ENCODE results near the gene IGSF3.

DNA sequence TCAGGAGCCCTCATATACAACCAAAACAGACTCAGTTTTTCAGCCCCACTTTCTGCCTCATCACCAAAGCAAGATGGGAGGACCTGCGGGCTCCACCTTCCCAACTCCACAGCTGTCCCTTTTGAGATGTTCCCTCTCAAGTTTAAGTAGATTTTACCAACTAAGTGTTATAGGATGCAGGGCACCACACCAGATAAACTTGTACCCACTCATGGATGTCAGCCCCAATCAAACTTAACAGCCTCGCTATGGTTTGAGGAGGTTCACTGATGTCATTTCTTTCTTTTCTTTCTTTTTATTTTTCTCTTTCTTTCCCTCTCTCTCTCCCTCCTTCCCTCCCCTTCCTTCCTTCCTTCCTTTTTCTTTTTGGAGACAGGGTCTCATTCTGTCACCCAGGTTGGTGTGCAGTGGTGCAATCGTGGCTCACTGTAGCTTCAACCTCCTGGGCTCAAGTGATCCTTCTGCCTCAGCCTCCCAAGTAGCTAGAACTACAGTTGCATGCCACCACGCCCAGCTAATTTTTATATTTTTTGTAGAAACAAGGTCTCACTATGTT is 110.1 kb downstream of the IGSF3 start:
- TF ChIP-seq, protein P1, sequence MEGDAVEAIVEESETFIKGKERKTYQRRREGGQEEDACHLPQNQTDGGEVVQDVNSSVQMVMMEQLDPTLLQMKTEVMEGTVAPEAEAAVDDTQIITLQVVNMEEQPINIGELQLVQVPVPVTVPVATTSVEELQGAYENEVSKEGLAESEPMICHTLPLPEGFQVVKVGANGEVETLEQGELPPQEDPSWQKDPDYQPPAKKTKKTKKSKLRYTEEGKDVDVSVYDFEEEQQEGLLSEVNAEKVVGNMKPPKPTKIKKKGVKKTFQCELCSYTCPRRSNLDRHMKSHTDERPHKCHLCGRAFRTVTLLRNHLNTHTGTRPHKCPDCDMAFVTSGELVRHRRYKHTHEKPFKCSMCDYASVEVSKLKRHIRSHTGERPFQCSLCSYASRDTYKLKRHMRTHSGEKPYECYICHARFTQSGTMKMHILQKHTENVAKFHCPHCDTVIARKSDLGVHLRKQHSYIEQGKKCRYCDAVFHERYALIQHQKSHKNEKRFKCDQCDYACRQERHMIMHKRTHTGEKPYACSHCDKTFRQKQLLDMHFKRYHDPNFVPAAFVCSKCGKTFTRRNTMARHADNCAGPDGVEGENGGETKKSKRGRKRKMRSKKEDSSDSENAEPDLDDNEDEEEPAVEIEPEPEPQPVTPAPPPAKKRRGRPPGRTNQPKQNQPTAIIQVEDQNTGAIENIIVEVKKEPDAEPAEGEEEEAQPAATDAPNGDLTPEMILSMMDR (IDR thresholded peaks at IDR 0.05; ENCODE audit: borderline replicate concordance, extremely low read depth, low read length, poor library complexity, severe bottlenecking), result no peak
- no peak for TF ChIP-seq EZH2 (IDR thresholded peaks at IDR 0.05; ENCODE audit: borderline replicate concordance, low read depth, low read length, severe bottlenecking)
